GM23338 (cell line): ENCODE data around the gene SNX22.

Experiments used
- CREB1 ChIP-seq: fragments of 250-450 bp; sonication (Bioruptor Pico); IDR thresholded peaks from 2 replicates; pipeline ENCODE4 v1.5.0; 2020; ENCODE audit warnings: low read depth, mild to moderate bottlenecking, moderate library complexity
- CTCF ChIP-seq, 2 experiments: fragments of 200-600 bp in 1 of 2; sonication (generic) in 1 of 2; conservative IDR thresholded peaks; 2 replicates each; pipeline versions ENCODE4 v1.5.1 to v1.6.1; 2016 to 2017; ENCODE audit warnings: antibody characterized with exemption in 2 of 2, low read depth in 2 of 2, mild to moderate bottlenecking in 2 of 2, moderate library complexity in 1 of 2
- ETS1 ChIP-seq: IDR thresholded peaks from 2 replicates; pipeline ENCODE4 v1.6.1; 2016; ENCODE audit warnings: antibody characterized with exemption
- EZH2 ChIP-seq: fragments of 200-600 bp; sonication (generic); IDR thresholded peaks from one replicate; pipeline ENCODE4 v1.8.0; 2017; ENCODE audit warnings: antibody characterized with exemption, mild to moderate bottlenecking, low read depth; ENCODE audit not compliant: unreplicated experiment
- EZH2phosphoT487 ChIP-seq: fragments of 200-600 bp; sonication (generic); IDR thresholded peaks from one replicate; pipeline ENCODE4 v1.8.1; 2018; ENCODE audit warnings: antibody characterized with exemption; ENCODE audit not compliant: unreplicated experiment
- JUNB ChIP-seq: IDR thresholded peaks from one replicate; pipeline ENCODE4 v1.6.1; 2016; ENCODE audit warnings: antibody characterized with exemption; ENCODE audit not compliant: unreplicated experiment
- POLR2AphosphoS5 ChIP-seq: IDR thresholded peaks from 2 replicates; pipeline ENCODE4 v1.6.1; 2016; ENCODE audit warnings: antibody characterized with exemption, low read depth
- REST ChIP-seq: IDR thresholded peaks from one replicate; pipeline ENCODE4 v1.6.1; 2018; ENCODE audit warnings: antibody characterized with exemption; ENCODE audit not compliant: unreplicated experiment
- STAT1 ChIP-seq: IDR thresholded peaks from one replicate; pipeline ENCODE4 v1.6.1; 2016; ENCODE audit warnings: antibody characterized with exemption; ENCODE audit not compliant: unreplicated experiment
- TF ChIP-seq, protein P1 (sequence below): fragments of 250-450 bp; sonication (Bioruptor Pico); IDR thresholded peaks from 2 replicates; pipeline ENCODE4 v1.5.0; 2020; ENCODE audit warnings: mild to moderate bottlenecking, moderate library complexity

GRCh38 chr15:64134345-64134829, 17.1 kb upstream of the SNX22 start:
- TF ChIP-seq CTCF (conservative IDR thresholded peaks at IDR 0.05; ENCODE audit: low read depth in 2 of 2) (no peak), EZH2 (no peak), CREB1 (CRISPR knock-in tag) (no peak), POLR2AphosphoS5 (no peak), EZH2phosphoT487 (no peak), REST (no peak), STAT1 (no peak), JUNB (no peak), ETS1 (no peak)
- TF ChIP-seq, protein P1, sequence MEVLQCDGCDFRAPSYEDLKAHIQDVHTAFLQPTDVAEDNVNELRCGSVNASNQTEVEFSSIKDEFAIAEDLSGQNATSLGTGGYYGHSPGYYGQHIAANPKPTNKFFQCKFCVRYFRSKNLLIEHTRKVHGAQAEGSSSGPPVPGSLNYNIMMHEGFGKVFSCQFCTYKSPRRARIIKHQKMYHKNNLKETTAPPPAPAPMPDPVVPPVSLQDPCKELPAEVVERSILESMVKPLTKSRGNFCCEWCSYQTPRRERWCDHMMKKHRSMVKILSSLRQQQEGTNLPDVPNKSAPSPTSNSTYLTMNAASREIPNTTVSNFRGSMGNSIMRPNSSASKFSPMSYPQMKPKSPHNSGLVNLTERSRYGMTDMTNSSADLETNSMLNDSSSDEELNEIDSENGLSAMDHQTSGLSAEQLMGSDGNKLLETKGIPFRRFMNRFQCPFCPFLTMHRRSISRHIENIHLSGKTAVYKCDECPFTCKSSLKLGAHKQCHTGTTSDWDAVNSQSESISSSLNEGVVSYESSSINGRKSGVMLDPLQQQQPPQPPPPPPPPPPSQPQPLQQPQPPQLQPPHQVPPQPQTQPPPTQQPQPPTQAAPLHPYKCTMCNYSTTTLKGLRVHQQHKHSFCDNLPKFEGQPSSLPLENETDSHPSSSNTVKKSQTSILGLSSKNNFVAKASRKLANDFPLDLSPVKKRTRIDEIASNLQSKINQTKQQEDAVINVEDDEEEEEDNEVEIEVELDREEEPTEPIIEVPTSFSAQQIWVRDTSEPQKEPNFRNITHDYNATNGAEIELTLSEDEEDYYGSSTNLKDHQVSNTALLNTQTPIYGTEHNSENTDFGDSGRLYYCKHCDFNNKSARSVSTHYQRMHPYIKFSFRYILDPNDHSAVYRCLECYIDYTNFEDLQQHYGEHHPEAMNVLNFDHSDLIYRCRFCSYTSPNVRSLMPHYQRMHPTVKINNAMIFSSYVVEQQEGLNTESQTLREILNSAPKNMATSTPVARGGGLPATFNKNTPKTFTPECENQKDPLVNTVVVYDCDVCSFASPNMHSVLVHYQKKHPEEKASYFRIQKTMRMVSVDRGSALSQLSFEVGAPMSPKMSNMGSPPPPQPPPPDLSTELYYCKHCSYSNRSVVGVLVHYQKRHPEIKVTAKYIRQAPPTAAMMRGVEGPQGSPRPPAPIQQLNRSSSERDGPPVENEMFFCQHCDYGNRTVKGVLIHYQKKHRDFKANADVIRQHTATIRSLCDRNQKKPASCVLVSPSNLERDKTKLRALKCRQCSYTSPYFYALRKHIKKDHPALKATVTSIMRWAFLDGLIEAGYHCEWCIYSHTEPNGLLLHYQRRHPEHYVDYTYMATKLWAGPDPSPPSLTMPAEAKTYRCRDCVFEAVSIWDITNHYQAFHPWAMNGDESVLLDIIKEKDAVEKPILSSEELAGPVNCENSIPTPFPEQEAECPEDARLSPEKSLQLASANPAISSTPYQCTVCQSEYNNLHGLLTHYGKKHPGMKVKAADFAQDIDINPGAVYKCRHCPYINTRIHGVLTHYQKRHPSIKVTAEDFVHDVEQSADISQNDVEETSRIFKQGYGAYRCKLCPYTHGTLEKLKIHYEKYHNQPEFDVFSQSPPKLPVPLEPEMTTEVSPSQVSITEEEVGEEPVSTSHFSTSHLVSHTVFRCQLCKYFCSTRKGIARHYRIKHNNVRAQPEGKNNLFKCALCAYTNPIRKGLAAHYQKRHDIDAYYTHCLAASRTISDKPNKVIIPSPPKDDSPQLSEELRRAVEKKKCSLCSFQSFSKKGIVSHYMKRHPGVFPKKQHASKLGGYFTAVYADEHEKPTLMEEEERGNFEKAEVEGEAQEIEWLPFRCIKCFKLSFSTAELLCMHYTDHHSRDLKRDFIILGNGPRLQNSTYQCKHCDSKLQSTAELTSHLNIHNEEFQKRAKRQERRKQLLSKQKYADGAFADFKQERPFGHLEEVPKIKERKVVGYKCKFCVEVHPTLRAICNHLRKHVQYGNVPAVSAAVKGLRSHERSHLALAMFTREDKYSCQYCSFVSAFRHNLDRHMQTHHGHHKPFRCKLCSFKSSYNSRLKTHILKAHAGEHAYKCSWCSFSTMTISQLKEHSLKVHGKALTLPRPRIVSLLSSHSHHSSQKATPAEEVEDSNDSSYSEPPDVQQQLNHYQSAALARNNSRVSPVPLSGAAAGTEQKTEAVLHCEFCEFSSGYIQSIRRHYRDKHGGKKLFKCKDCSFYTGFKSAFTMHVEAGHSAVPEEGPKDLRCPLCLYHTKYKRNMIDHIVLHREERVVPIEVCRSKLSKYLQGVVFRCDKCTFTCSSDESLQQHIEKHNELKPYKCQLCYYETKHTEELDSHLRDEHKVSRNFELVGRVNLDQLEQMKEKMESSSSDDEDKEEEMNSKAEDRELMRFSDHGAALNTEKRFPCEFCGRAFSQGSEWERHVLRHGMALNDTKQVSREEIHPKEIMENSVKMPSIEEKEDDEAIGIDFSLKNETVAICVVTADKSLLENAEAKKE (CRISPR knock-in tag), result no peak
